Fibroblast of peridontal ligament (primary cell): Measurements from ENCODE around the gene ANKDD1A.
A peak's percentile ranks its signal among the peaks of the same experiment; 100 is the strongest.

Source experiments
- DNase-seq: peaks from one replicate; pipeline ENCODE4 v3.0.0-alpha.2; 2010; ENCODE audit errors: extremely low read depth

ANKDD1A gene

DNA sequence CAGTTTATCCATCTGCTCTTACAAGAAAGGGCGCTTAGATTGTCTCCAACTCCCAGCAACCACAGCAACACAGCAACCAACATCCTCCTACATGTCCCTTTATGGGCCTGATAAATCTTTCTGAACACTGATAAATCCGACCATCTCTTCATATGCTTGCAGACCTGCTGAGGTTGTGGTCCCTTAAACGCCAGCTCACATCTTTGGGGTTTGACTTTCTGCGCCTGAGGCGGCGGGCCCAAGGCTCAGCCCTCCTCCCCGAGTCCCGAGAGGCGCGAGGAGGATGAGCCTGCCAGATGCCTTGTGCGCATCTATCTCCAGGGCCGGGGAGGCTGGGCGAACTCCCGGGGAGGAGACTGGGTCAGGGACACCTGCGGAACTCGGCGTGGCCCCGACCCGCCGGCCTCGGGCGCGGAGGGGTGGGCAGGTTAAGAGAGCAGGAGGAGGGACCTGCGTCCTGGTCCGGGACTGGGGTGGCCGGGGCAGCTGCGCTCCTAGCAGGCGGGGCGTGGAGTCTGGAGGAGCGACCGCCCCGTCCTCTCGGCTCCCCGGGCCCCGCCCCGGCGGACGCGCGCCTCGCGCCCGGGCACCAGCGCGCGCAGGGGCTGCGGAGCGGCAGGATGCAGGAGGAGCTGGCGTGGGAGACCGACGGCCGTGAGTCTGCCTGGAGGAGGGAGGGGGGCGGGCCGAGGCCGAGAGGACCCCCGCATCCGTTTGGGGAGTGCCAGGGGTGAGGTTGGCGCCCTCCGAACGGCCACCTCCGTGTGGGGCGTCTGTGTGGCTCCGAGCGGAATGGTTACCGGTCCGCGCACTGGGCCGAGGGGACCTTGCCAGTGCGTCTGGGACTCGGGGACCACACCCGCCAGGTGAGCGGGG lies at the start of gene ANKDD1A:
ANKDD1A (plus strand) TSS at position 592 of the 876 bp plus-strand sequence; CDS start at position 621, 29 bp downstream.
- peak; percentile 35 for DNase-seq

DNA sequence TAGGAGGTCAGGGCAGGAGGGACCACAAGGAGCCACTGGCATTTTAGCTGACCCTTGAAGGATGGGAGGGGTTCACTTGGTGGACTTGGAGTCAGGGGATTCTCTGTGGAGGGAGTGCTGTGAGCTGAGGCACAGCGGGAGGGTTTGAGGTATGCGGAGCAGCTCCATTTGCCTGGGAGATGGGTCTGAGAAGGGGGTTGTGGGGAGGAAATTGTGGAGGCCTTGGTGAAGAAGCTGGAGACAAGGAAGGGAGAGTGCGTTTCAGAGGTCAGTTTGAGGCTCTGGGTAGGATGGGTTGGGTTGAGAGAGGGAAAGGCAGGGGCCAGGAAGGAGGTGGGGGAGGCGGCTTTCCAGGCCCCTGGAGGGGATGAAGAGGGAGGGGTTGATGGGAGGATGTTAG lies 49.7 kb upstream of the ANKDD1A start:
- DNase-seq, result no peak

DNA sequence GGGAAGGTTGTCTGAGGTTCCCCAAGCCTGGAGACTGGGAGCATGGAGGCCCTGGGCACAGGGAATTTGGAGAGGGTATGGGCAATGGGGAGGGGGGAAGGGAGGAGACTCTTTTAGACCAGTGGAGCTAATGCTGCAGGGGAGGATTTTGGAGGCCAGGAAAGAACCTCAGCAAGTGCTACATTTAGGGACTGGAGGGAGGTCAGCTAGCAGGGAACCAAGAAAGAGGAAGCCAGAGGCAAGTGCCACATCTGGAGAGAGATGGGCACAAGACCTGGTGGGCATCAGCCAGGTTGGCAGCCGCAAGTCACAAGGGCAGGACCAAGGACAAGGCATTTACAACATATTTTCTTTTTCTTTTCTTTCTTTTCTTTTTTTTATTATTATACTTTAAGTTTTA lies 49.3 kb upstream of the ANKDD1A start:
- no peak for DNase-seq

DNA sequence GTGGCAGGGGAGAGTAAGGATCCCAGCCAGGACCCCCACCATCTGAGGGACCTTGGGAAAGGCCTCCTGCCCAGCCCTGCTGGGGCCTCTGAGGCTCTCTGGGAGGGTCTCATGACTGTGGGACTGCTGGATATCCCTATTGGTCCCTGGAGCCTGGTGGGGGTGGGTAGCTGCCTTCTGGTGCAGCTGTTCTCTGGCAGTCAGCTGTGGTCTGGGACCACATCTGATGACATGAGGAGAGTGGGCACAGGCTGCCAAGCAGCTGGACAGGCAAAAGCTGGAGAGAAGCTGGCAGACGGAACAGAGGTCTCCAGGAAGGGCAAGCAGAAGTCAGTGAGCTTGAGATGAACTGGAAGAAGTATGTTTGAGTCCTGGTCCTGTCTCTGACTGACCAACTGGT lies 47.6 kb upstream of the ANKDD1A start:
- DNase-seq, result no peak

GRCh38 chr15:64865126-64865997 lies 46.3 kb upstream of the ANKDD1A start:
- DNase-seq, result no peak

DNA sequence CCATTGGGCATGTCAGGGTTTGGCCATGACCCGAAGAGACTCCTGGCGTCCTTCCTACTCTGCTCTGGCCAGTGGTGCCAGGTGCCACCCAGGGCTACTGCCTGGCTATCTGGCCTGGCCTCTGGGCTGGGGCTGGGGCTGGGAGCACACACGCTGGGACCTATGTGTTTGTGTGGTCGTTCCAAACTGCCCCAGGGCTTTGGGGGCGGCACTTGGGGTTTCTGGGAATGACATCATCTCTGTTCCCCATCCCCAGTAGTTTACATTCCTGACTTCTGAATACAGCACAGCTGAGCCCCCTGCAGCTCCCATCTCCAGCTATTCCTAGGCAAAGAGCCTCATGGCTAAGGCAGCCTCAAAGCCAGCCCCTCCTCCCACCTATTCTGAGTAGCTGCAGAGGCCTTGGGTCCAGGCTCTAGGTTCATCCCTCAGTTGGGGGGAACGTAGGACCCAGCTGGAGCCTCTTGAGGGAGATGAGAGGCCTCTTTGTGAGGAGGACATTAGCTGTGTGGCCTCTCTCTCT lies 45.6 kb upstream of the ANKDD1A start:
- DNase-seq, result peak; percentile 94

GRCh38 chr15:64869501-64869900 lies 42.2 kb upstream of the ANKDD1A start:
- DNase-seq, result no peak

DNA sequence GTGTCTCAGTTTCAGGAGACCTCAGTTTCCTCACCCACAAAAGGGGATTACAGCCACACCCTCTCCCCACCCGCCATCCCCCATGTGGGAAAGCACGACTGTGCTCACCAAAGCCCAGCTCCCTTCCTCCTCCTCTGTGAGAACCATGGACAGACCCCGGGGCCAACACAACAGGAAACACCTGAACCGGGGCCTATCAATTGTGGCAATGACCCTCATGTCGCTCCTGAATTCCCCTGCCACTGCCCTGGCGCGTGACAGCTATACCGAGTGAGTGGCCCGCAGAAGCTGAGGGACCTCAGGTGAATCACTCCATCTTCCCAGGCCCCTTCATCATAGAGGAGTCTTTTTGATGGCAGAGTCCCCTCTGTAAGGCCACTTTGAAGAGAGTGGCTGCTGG lies 41.3 kb upstream of the ANKDD1A start:
- no peak for DNase-seq

- no peak for DNase-seq
Observed at GRCh38 chr15:64875641-64876223, 36.0 kb upstream of the ANKDD1A start.

- peak; percentile 50 for DNase-seq
Observed at GRCh38 chr15:64877435-64877834, 34.3 kb upstream of the ANKDD1A start.

DNA sequence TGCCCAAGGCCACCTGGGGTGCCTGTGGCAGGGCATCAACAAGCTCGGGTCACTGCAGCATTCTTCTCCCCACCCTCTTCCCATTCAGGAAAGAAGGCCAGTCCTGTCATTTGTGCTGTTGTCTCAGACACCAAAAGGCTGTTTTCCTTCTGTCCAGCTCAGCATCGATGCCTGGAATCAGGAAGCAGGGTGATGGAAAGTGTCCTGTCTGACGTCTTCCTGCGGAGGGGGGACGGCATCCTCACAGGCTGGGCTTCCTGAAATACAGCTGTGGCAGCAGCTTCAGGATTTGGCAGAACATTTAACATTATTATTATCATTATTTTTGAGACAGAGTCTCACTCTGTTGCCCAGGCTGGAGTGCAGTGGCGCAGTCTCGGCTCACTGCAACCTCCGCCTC lies 33.0 kb upstream of the ANKDD1A start:
- DNase-seq, result no peak

DNA sequence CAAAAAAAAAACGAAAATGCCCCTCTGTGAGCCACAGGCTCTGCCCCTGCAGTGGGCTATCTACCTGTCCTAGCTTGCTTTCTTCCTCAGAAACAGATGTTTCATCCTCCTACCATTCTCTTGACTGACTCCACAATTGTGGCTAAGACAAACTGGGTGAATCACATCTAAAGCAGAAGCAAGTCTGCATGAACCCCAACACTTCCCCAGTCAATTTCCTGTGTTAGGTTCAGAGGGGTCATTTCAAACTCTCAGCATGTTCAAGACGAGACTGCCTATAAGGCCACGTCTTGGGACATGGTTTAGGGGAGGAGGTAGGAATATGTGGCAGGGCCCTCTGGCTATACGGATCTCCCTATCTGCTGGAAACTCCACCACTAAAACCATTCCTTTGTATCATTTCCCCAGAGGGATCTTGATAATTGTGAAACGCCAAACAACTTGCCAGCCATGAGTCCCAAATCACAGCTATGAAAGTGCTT lies 28.6 kb upstream of the ANKDD1A start:
- peak; percentile 55 for DNase-seq

DNA sequence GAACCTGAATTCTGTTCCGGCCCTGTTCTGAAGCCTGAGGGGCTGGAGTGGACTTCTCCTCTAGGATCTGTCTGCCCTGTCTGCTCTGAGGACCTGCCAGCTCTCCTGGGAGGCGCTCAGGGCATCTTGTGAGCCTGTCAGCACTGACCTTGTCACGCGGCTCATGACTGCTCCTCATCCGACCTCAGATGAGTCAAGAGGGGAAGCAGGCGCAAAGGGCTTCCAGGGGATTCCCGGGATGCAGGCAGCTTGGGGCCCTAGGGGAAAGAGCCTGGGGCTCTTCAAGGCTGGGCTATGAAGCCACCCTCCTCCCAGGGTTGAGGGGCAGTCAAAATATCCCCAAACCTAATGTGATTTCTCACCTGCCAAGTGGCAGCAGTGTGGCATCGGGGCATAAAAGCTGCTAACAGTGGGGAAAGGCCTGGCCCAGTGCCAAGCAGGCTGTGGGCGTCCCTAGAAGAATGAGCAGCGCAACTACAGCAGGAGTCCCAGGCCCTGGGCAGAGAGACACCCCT lies 27.6 kb upstream of the ANKDD1A start:
- peak; percentile 82 for DNase-seq

DNA sequence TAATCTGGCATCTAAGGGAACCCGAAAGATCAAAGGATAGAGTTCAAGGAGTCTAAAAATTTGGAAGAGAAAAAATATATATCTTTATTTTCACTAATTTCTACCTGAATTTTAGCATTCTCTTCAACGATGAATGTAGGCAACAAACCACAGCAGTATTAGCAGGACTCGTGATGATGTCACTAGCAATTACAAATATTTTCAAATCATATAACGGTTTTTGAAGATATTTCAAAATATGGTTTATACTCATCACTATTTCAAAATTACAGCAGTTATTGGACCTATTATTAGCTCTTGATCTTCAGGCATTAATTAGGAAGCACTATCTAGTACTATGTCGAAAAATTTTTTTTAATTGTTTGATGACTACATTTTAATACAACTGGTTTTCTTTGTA lies 27.0 kb upstream of the ANKDD1A start:
- DNase-seq, result no peak

DNA sequence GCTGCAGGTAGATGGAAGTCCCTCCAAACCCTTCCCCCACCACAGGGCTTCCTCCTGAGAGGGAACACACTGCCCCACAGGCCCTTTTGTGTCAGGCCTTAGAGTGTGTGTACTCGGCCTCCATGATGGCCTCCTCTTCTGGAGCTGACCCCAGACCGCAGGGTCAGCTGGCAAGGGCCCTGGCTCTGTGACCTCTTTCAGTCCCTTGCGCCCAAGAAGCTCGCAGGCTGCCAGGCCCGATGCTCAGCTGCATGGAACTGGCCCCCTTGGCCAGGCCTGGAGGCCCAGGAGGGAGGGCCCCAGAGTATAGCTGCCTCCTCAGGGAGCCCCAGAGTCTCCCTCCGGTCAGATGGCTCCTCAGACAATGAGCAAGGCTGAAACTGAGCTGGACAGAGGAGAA lies 23.4 kb upstream of the ANKDD1A start:
- DNase-seq, result no peak

GRCh38 chr15:64891561-64891960 lies 20.1 kb upstream of the ANKDD1A start:
- DNase-seq, result no peak

- DNase-seq, result no peak
Observed at GRCh38 chr15:64892847-64893403, 18.8 kb upstream of the ANKDD1A start.

GRCh38 chr15:64893481-64894394 lies 18.0 kb upstream of the ANKDD1A start:
- DNase-seq, result peak; percentile 82

GRCh38 chr15:64894395-64895056 lies 17.2 kb upstream of the ANKDD1A start:
- no peak for DNase-seq
